Measurements from ENCODE around the gene KRT79. TPM values are rescaled to one million over a fixed set of nuclear protein-coding genes. Genes with fewer than 3 reads are reported as not detected.

Gene KRT79
- polyA plus RNA-seq, 1 donor from 2014 or later, result not detected

- no peaks in the 10 kb centered on the region for H4K20me1 ChIP-seq (ENCODE audit: insufficient read depth)
- no peak overlapping the region for H3K4me2 ChIP-seq (ENCODE audit: low read length)
- no peaks in the 10 kb centered on the region for H3K27me3 ChIP-seq (ENCODE audit: insufficient read depth, low read depth, low read length)
- H3F3A ChIP-seq (ENCODE audit: insufficient read depth, low read length, poor library complexity, severe bottlenecking), result no peaks in the 10 kb centered on the region
- TF ChIP-seq TAF1 (IDR thresholded peaks at IDR 0.05; ENCODE audit: low read depth) (no peak), CTCF (IDR thresholded peaks at IDR 0.05; ENCODE audit: poor library complexity, severe bottlenecking) (no peak), RAD21 (conservative IDR thresholded peaks at IDR 0.05) (no peak), MXI1 (conservative IDR thresholded peaks at IDR 0.05; ENCODE audit: poor library complexity, severe bottlenecking) (no peak), SMC3 (conservative IDR thresholded peaks at IDR 0.05; ENCODE audit: poor library complexity) (no peak), POLR2AphosphoS5 (IDR thresholded peaks at IDR 0.05) (no peak), REST (IDR thresholded peaks at IDR 0.05; ENCODE audit: borderline replicate concordance) (no peak), EP300 (conservative IDR thresholded peaks at IDR 0.05; ENCODE audit: poor library complexity, severe bottlenecking) (no peak), EZH2 (IDR thresholded peaks at IDR 0.05; ENCODE audit: borderline replicate concordance, insufficient read depth, low read length, poor library complexity, severe bottlenecking) (no peak)
- no peak overlapping the region for H2AFZ ChIP-seq (ENCODE audit: low read depth, low read length)
- no peaks in the 10 kb centered on the region for H3K9me2 ChIP-seq (ENCODE audit: insufficient read depth, low read length)
- no peak overlapping the region for H3K27ac ChIP-seq (ENCODE audit: low read length)
- H3K79me2 ChIP-seq (replicated peaks; ENCODE audit: insufficient read depth, low read length), result no peaks in the 10 kb centered on the region
- H3K9me3 ChIP-seq (ENCODE audit: low read length), result no peaks in the 10 kb centered on the region
- H3K4me3 ChIP-seq (ENCODE audit: low read length), result no peak overlapping the region
- H3K36me3 ChIP-seq (ENCODE audit: insufficient read depth, low read length), result no peaks in the 10 kb centered on the region
- H3K9ac ChIP-seq (ENCODE audit: low read length), result no peak overlapping the region
These were observed 26.3 kb downstream of the KRT79 start for GRCh38 chr12:52807544-52808470.

- H3K4me2 ChIP-seq (ENCODE audit: low read length), result no peak overlapping the region
- no peaks in the 10 kb centered on the region for H3F3A ChIP-seq (ENCODE audit: insufficient read depth, low read length, poor library complexity, severe bottlenecking)
- no peak overlapping the region for H2AFZ ChIP-seq (ENCODE audit: low read depth, low read length)
- no peak overlapping the region for H3K4me3 ChIP-seq (ENCODE audit: low read length)
- no peak overlapping the region for H3K9ac ChIP-seq (ENCODE audit: low read length)
- no peaks in the 10 kb centered on the region for H3K79me2 ChIP-seq (replicated peaks; ENCODE audit: insufficient read depth, low read length)
- H3K9me3 ChIP-seq (ENCODE audit: low read length), result no peaks in the 10 kb centered on the region
- no peak overlapping the region for H3K27ac ChIP-seq (ENCODE audit: low read length)
- no peaks in the 10 kb centered on the region for H3K27me3 ChIP-seq (ENCODE audit: insufficient read depth, low read depth, low read length)
- no peaks in the 10 kb centered on the region for H3K36me3 ChIP-seq (ENCODE audit: insufficient read depth, low read length)
- H4K20me1 ChIP-seq (ENCODE audit: insufficient read depth), result no peaks in the 10 kb centered on the region
- TF ChIP-seq CTCF (IDR thresholded peaks at IDR 0.05; ENCODE audit: poor library complexity, severe bottlenecking) (no peak), REST (IDR thresholded peaks at IDR 0.05; ENCODE audit: borderline replicate concordance) (no peak), EP300 (conservative IDR thresholded peaks at IDR 0.05; ENCODE audit: poor library complexity, severe bottlenecking) (no peak), TAF1 (IDR thresholded peaks at IDR 0.05; ENCODE audit: low read depth) (no peak), POLR2AphosphoS5 (IDR thresholded peaks at IDR 0.05) (no peak), RAD21 (conservative IDR thresholded peaks at IDR 0.05) (no peak)
- no peaks in the 10 kb centered on the region for H3K9me2 ChIP-seq (ENCODE audit: insufficient read depth, low read length)
These were observed 27.1 kb downstream of the KRT79 start for GRCh38 chr12:52806821-52807543.
